Chondrocyte (in vitro differentiated cells): ENCODE measurements around the gene FAM149B1. TPM values are rescaled to one million over a fixed set of nuclear protein-coding genes. Genes with fewer than 3 reads are reported as not detected.

Source experiments
- DNase-seq: peaks from one replicate; pipeline ENCODE4 v3.0.0; 2021; ENCODE audit warnings: mixed read lengths, low spot score
- H3K27ac Mint-ChIP-seq: one replicate; pipeline ENCODE4 v1.8.0; 2021; ENCODE audit warnings: mild to moderate bottlenecking, moderate library complexity, mixed read lengths; ENCODE audit not compliant: unreplicated experiment
- H3K27me3 Mint-ChIP-seq: 2 replicates; pipeline ENCODE4 v1.8.0; 2021; ENCODE audit warnings: low read depth, mixed read lengths
- H3K36me3 Mint-ChIP-seq: 2 replicates; pipeline ENCODE4 v1.8.0; 2021; ENCODE audit warnings: low read depth, mixed read lengths
- H3K4me1 Mint-ChIP-seq: 2 replicates; pipeline ENCODE4 v1.8.0; 2021; ENCODE audit warnings: low read depth, mild to moderate bottlenecking, mixed read lengths
- H3K4me3 Mint-ChIP-seq: one replicate; pipeline ENCODE4 v1.8.0; 2021; ENCODE audit warnings: mild to moderate bottlenecking, moderate library complexity, mixed read lengths; ENCODE audit not compliant: unreplicated experiment
- H3K9me3 Mint-ChIP-seq: 2 replicates; pipeline ENCODE4 v1.8.0; 2021; ENCODE audit warnings: low read depth, mixed read lengths
- total RNA-seq: library from RNA; stranded (reverse); gene quantifications from 3 replicates; pipeline ENCODE4 v1.2.1, GENCODE V29; 2021
- TF ChIP-seq, protein P1 (sequence below): fragments of 200-600 bp; sonication (generic); IDR thresholded peaks from 2 replicates; pipeline ENCODE4 v1.5.0; 2021; ENCODE audit warnings: antibody characterized with exemption, mild to moderate bottlenecking, moderate library complexity

FAM149B1 gene
- total RNA-seq, 1 donor from 2014 or later, result 20.8 TPM

DNA sequence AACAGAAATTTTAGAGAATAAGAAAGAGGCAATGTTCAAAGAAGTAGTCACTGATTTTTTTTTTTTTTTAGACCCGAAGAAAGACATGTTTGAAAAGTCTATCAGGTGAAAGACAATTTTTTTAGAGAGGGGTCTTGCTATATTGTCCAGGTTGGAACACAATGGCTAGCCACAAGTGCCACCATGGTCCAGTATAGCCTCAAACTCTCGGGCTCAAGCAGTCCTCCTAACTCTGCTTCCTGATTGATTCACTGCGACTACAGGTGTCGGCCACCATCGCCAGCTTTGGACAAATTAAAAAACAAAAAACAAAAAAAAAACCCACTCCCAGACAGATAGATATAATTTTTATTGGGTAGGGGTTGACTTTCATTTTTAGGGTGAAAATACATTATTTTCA, 22.3 kb downstream of the FAM149B1 start:
- no peaks in the 10 kb centered on the region for H3K4me1 Mint-ChIP-seq
- H3K9me3 Mint-ChIP-seq, result no peaks in the 10 kb centered on the region
- H3K36me3 Mint-ChIP-seq, result peaks cover 2% of the 10 kb centered on the region
- no peak overlapping the region for H3K27ac Mint-ChIP-seq
- TF ChIP-seq, protein P1, sequence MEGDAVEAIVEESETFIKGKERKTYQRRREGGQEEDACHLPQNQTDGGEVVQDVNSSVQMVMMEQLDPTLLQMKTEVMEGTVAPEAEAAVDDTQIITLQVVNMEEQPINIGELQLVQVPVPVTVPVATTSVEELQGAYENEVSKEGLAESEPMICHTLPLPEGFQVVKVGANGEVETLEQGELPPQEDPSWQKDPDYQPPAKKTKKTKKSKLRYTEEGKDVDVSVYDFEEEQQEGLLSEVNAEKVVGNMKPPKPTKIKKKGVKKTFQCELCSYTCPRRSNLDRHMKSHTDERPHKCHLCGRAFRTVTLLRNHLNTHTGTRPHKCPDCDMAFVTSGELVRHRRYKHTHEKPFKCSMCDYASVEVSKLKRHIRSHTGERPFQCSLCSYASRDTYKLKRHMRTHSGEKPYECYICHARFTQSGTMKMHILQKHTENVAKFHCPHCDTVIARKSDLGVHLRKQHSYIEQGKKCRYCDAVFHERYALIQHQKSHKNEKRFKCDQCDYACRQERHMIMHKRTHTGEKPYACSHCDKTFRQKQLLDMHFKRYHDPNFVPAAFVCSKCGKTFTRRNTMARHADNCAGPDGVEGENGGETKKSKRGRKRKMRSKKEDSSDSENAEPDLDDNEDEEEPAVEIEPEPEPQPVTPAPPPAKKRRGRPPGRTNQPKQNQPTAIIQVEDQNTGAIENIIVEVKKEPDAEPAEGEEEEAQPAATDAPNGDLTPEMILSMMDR, result no peak
- H3K27me3 Mint-ChIP-seq, result no peaks in the 10 kb centered on the region
- H3K4me3 Mint-ChIP-seq, result no peak overlapping the region
- no peak for DNase-seq

DNA sequence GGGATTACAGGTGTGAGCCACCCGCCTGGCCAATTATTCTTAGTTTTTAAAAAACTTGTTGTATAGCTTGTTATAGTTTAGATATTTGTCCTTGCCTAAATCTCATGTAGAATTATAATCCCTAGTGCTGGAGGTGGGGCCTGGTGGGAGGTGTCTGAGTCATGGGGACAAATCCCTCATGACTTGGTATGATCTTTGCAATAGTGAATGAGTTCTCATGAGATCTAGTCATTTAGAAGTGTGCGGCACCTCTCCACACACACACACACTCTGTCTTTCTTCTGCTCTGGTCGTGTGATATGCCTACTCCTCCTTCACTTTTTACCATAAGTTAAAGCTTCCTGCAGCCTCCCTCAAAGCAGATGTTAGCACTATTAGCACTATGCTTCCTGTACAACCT, 37.2 kb downstream of the FAM149B1 start:
- Mint-ChIP-seq H3K36me3 (peaks cover 11% of the 10 kb centered on the region), H3K9me3 (peaks cover 6% of the 10 kb centered on the region), H3K4me1 (peaks cover 6% of the 10 kb centered on the region), H3K4me3 (no peak overlapping the region), H3K27me3 (no peaks in the 10 kb centered on the region), H3K27ac (no peak overlapping the region)
- TF ChIP-seq, protein P1, result no peak
- no peak for DNase-seq

DNA sequence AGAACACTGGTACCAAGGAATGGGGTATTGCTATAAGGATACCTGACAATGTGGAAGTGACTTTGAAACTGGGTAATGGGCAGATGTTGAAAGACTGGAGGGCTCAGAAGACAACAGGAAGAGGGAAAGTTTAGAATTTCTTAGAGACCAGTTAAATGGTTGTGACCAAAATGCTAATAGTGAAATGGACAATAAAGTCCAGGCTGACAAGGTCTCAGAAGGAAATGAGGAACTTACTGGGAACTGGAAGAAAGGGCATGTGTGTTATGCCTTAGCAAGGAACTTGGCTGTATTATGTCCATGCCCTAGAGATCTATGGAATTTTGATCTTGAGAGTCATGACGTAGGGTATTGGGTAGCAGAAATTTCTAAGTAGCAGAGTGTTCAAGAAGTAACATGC, 38.0 kb downstream of the FAM149B1 start:
- Mint-ChIP-seq H3K4me1 (peaks cover 7% of the 10 kb centered on the region), H3K9me3 (peaks cover 6% of the 10 kb centered on the region), H3K27me3 (no peaks in the 10 kb centered on the region), H3K4me3 (no peak overlapping the region), H3K27ac (no peak overlapping the region), H3K36me3 (peaks cover 9% of the 10 kb centered on the region)
- TF ChIP-seq, protein P1, result no peak
- DNase-seq, result no peak

DNA sequence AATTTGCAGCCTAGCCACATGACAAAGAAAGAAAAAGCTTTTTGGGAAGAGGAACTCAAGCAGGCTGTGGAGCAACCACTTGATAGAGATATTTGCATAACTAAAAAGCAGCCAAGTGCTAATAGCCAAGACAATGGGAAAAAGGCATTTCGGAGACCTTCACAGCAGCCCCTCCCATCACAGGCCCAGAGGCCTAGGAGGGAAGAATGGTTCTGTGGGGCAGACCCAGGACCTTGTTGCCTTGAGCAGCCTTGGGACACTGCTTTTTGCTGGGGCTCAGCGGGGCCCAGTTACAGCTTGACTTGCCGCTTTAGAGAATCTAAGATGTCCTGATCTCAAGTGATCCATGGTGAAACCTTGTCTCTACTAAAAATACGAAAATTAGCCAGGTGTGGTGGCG, 38.5 kb downstream of the FAM149B1 start:
- peaks cover 6% of the 10 kb centered on the region for H3K9me3 Mint-ChIP-seq
- TF ChIP-seq, protein P1, result no peak
- H3K4me3 Mint-ChIP-seq, result no peak overlapping the region
- no peaks in the 10 kb centered on the region for H3K27me3 Mint-ChIP-seq
- peaks cover 7% of the 10 kb centered on the region for H3K4me1 Mint-ChIP-seq
- no peak overlapping the region for H3K27ac Mint-ChIP-seq
- DNase-seq, result no peak
- peaks cover 12% of the 10 kb centered on the region for H3K36me3 Mint-ChIP-seq

DNA sequence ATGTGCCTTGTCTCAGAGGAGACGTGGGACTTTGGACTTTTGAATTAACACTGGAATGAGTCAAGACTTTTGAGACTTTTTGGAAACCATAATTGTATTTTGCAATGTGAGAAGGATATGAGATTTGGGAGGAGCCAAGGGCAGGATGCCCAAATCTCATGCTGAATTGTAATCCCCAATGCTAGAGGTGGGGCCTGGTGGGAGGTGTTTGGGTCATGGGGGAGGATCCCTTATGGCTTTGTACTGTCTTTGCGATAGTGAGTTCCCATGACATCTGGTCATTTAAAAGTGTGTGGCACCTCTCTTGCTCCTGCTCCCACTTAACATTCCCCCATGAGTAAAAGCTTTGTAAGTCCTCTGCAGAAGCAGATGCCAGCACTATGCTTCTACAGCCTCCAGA, 40.0 kb downstream of the FAM149B1 start:
- H3K27me3 Mint-ChIP-seq, result no peaks in the 10 kb centered on the region
- peaks cover 11% of the 10 kb centered on the region for H3K4me1 Mint-ChIP-seq
- TF ChIP-seq, protein P1, result no peak
- H3K36me3 Mint-ChIP-seq, result peaks cover 14% of the 10 kb centered on the region
- no peak for DNase-seq
- H3K4me3 Mint-ChIP-seq, result no peak overlapping the region
- H3K9me3 Mint-ChIP-seq, result peaks cover 6% of the 10 kb centered on the region
- H3K27ac Mint-ChIP-seq, result no peak overlapping the region
